GM19372 (cell line): ENCODE measurements around the gene CFAP65.

Experiments
- ATAC-seq: cut with Tn5 transposase; IDR thresholded peaks from one replicate; pipeline ENCODE4 v1.9.1; 2021; ENCODE audit warnings: mild to moderate bottlenecking, low read depth, moderate library complexity; ENCODE audit not compliant: unreplicated experiment

CFAP65 gene

DNA sequence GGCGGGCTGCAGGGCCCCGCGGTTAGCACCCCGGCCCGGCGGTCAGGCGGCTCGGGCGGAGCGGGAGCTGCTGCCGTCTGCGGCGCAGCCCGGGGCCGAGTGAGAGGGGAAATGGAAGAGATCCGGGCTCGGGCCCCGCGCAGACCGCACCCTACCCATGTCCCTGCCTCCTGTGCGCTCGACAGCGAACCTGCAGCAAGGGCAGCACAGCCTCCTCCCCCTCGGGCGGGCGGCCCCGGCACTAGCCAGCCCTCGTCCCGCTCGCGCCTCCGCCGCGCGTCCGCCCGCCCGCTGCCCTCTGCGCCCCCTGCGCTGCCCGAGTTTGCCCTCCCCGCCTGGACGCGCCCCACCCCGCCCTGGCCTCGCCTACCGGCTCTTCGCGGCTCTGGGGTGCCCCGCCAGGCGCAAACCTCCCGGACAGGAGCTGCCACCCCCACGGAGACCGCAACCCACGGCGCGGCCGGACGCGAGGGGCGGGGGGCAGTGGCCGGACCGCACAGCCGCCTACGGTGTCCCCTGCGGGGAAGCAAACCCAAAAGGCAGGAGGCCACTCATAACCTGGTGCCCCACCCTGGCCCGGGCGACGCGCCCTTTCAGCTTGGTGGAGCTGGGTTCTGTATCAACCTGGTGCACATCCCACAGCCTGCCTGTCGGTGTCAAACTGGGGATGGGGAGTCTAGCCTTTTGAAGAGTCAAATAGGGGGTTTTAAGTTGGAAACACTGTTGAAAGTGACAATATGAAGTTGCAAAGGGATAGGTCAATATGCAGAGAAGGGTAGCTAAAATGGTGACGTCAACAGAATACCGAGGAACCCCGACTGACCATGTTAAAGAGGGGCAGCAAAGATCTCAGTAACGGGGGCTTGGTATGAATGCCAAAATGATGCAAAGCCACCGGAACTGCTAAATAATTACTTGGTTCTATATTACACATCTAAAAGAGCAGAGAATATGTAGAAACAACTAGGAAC, 19.8 kb upstream of the CFAP65 start, which contains the start of gene IHH:
Gene IHH (minus strand): TSS at position 101 of the 971 bp plus-strand sequence. CDS start 454 bp downstream, outside the sequence.
- no peak for ATAC-seq

DNA sequence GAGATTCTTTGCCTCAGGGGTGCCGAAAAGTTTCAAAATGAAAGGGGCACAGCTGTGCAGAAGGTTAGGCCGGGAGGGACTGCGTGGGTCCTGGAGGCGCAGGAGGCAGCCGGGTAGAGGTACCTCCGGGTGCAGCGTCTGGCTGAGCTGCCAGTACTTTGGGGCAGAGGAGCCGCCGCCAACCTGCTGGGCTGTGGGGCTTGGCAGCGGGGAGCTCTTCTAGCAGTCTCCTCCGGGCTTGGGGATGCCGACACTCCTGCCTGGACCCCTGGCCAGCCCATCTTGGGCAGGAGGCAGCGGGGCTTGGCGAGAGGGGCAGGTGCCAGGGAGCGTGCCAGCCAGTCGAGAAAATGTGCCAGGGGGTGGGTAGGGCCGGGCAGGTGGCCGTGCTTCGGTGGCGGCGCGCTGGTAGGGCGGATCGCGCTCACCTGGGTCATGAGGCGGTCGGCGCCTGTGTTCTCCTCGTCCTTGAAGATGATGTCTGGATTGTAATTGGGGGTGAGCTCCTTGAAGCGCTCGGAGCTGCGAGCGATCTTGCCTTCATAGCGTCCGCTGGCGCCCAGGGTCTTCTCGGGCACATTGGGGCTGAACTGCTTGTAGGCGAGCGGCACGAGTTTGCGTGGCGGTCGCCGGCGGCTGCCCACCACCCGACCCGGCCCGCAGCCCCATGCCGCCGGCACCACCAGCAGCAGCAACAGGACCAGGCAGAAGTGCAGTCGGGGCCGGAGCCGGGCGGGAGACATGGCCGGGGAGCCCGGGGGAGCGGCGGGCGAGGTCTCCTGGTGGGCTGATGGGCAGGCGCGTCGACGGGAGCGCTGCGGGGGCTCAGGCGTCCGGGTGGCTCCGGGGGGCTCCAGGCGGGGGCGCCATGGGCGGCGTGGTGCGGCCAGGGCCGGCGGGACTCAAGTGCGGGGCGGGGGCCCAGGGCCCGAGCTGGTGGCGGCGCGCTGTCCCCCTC, 18.7 kb upstream of the CFAP65 start:
- ATAC-seq: no peak

DNA sequence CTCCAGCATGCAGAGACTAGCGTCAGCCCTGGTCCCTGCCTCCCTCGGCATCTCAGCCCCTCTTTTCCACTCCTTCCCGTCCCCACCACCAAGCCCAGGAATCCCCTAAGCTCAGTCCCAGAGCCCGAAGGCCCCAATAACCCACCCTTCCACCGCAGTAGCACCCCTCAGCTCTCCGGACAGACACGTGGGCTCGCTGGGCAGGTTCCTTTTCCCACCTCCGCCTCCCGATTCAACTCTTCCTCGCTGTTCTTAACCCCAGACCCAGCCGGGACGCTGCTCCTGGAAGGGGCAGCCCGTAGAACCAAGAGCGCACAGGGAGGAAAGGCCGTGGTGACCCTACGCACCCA, 18.0 kb upstream of the CFAP65 start:
- no peak for ATAC-seq

DNA sequence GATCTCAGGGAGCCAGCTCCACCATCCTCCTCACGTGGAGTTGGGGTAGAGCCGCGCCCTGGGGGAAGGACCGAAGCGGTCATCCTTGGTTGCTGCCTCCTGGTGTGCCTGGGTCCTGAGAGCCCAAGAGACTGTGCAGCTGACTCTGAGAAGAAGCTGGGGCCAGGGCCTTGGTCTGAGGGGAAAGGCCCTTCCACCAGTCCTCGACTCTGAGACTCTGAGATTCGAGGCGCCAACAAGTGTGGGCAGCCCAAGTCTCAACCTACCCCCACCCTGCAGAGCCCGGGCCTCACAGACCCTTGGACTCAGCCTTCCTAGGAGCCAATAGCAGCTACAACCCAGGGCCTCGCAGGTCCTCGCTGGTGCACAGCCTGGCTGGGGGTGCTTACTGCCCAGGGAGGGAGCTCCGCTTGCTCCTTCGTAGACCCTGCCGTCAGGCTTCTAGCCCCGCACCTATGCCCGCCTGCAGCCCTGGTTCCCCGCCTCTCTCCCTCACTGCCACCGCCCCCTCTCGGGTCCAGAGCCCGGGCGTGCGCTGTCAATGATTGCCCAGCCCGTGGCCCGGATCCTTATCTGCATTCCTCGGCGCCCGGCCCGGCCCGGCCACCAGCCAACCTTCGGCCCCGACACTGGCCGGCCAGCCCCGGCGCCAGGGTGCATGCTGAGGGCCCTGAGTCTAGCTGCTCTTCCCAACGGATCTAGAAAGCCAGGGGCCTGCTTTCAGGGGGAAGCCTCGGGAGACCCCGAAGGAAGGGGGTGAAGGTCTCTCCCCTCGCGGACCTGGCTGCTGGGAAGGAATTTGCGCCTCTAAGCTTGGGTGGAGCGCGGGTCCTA, 17.4 kb upstream of the CFAP65 start:
- no peak for ATAC-seq

- ATAC-seq: peak; percentile 94
Measured at GRCh38 chr2:219057709-219058540, 16.6 kb upstream of the CFAP65 start.

DNA sequence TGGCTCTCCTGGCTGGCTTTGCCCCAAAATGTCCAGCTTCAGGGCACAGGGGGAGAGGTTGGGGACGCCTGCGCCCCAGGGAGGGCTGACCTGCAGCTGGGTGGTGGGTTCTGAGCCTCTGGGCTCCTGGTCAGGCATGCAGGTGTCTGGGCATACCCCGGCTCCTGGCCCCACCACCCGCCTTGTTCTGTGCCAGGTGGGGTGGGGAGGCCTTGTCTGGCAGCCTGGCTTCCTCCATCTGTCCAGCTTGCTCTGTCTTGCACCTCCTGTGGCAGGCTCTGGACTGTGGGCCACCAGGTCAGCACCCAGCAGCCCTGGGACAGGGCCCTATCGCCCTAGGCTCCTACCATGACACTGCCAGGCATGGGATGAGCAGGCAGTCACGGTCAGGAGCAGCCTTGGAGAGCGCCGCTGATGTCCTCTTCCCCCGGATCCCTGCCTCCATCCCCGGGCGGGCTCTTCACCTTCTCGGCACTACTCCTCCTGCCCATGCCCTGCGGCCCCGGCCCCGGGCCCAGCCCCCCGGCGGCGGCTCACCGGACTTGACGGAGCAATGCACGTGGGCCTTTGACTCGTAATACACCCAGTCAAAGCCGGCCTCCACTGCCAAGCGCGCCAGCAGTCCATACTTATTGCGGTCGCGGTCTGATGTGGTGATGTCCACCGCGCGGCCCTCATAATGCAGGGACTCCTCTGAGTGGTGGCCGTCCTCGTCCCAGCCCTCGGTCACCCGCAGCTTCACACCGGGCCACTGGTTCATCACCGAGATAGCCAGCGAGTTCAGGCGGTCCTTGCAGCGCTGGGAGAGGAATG, 15.8 kb upstream of the CFAP65 start:
- ATAC-seq: no peak

DNA sequence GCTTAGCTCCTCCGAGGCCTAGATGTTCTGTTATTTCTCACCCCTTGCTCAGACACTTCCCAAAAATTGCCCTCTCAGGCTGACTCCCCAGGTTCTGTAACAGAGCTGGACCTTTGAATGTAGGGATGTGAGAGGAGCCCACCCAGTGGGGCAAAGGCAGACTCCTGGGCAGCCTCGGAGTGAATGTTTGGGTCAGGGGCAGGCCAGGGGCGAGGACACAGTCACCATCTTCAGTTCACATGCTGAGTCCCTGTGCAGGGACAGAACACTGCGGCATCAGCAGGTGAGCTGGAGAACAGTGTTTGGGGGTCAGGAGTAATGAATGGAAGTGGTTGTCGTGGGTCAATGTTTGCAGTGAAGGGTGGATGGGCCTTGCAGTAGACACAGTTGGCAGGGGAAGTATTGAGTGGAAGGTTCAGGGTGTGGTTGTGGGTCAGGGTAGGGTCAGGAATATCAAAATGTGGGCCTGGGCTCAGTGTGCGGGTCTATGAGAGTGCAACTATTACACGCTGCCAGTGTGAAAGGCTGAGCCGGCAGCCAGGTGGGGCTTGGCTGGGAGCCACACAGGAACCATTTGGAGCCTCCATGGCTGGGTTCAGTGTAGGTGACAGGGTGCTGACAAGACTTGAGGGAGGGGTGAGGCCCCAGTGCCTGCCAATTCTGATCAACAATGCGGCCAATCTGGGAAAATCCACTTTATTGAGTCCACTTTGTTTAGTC, 15.0 kb upstream of the CFAP65 start:
- no peak for ATAC-seq

DNA sequence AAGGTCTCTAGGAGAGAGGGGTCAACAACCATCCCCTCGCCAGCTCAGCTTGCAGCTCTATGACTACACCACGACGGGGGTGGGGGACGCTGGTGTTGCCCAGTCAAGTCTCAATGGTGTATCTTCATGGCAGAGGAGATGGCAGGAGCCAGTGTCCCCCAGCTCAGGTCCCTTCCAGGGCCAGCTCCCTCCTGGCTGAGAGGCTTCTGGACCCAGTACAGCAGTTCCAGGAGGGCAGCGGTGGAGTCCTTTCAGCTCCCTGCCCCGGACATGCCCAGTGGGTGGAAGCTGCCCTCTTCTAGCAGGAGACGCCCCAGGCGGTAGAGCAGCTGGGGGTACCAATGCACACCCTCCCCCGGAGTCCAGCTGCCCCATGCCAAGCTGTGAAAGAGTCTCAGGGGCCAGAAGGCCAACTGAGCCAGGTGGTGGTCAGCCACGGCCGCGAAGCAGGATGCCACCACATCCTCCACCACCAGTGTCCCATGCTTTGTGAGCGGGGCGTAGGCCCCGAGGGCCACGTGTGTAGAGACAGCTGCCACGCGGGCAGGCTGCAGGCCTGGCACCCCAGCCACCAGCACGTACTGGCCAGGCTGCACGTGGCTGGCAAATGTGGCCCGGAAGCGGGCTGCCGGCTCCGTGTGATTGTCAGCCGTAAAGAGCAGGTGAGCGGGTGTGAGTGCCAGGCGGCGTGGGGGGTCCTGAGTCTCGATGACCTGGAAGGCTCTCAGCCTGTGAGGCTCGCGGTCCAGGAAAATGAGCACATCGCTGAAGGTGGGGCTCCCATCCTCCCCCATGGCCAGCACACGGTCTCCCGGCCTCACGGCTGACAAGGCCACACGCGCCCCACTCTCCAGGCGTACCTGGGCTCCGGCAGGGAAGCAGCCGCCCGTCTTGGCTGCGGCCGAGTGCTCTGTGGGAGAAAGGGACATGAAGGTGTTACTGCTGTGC, 13.9 kb upstream of the CFAP65 start:
- no peak for ATAC-seq

DNA sequence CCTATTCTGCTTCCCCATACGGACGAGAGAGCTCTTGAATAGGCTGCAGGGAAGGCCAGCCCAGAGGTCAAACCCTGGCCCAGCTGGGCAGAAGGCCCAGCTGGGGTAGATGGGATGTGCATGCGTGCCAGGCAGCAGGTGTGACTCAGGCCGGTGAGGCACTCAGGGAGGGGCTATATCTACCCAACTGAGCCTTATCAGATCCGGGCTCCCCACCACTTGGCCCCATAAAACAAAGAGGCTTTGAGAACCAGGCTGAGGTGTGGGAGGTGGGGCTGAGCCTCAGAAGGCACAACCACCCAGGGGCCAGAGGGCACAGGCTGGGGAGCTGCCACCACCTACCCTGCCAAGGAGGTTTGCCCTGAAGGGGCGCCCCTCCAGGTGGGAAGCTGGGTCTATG, 8.0 kb upstream of the CFAP65 start:
- no peak for ATAC-seq

DNA sequence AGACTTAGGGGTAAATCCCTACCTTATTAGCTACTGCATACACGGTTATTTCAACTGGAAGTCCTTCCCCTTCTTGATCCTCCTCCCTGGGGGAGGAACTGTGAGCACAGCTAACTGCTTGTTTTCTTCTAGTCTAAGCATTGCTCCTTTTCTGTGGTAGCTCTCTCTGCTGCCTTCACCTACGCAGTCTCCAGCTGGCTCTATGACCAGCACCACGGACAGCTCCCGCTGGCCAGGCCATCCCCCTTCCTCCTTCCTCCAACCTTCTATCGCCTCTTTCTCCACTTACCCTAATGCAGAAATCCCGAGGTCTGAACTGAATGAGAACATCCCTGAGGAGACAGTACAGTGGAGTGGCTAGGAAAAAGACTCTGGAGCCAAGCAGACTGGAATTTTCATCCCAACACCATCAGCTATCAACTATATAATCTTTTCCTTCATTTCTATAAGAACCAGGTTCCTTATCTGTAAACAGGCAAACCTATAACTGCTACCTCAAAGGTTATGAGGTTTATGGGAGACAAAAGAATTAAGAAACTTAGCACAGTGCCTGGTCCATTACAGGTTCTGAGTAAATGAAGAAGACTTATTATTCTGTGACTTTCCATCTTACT, 4.7 kb upstream of the CFAP65 start:
- ATAC-seq: no peak

DNA sequence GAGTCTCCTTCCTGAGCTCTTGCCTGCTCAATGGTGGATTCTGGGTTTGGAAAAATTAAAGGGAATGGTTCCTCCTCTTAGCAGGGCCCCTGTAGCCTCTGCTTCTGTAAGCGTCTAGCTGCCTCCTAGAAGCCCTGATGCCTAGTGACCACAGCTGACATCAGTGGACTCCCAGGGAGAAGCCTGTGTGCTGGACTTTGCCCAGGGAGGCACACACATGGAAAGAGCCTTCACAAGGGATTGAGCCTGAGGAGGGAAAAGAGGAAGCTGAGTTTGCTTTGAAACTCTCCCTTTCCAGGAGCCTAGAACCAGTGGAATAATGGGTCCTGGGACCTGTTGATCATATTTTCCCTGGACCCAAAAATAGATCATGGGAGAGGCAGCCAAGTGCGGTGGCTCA, 1.4 kb upstream of the CFAP65 start:
- no peak for ATAC-seq

- ATAC-seq: no peak
Measured at GRCh38 chr2:219042157-219042556, 841 bp upstream of the CFAP65 start.

DNA sequence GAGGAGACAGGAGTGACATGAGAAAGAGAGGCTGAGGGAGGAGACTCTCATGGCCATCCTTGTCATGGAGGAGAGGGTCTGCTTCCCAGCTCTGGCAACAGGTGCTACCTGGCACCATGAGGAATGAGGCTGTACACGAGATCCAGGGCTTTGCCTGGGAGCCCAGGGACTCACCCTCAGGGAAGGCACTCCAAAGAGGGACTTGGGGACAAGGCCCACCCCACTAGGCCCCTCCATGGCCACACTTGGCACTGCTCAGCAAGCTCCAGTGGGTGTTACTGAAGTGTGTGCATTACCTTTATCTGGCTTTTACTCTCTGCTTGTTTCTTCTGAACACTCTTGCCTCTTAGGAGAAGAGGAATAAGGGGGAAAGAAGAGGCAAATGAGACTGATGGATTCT, 2.7 kb downstream of the CFAP65 start:
- ATAC-seq: no peak

DNA sequence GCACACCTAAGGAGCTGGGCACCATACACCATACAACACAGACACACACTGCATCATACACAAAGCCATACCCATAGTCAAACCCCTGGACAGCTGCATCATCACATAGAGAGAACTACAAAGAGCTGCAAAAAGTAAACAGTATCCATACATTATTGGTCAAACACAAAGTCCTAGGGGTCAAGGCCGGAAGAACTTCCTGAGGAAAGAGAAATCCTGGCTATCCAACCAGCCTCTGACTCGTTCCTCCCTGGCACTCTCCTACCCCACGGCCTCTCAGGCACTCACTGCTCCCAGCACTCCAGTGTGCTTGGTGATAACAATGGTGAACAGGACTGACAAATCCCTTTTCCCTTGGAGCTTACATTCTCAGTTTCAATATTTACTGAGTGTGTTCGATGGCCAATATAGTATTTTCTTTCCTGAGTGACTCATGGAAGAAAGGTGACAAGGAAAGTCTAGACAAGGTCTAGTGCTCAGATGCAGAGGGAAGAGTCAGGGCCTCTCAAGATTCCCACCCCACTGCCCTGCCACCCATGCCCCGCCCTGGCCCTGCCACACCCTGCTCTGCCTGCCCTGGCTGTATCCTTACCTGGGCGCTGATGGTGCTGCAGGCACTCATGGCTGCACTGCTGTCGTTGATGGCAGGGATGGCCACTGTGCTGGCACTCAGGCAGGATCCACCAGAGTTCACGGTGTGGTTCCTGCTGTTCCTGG, 3.4 kb downstream of the CFAP65 start:
- no peak for ATAC-seq

GRCh38 chr2:219035942-219036341, 5.4 kb downstream of the CFAP65 start:
- no peak for ATAC-seq

DNA sequence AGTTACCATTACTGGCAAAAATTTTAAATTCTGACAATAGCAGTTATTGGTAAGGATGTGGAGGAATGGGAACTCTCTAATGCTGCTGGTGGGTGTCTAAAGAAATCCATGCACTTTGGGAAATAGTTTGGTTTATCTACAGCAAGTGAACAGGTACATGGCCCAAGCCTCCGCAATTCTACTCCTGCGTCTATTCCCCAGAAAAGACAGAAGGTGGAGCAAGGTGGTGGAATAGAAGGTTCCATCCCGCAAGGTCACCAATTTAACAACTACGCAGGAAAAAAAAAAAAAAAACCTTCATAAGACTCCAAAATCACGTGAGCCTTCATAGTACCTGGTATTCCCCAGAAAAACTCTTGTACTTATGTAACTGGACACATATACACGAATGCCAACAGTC, 6.5 kb downstream of the CFAP65 start:
- ATAC-seq: no peak
